Caki2 (cell line): Measurements from ENCODE around the gene CNTNAP2. TPM values are rescaled to one million over a fixed set of nuclear protein-coding genes. Genes with fewer than 3 reads are reported as not detected.
"Not testable (repeated sequence)": the region's sequence is repeated elsewhere in the genome, so short reads cannot be mapped to it uniquely, and the experiment has no call there.

Source experiments
- DNase-seq: peaks from one replicate; pipeline ENCODE4 v3.0.0-alpha.2; 2015; ENCODE audit warnings: low read depth
- in situ Hi-C: cut with HindIII; loops from 2 replicates; pipeline ENCODE4 v1.10.0; 2016; ENCODE audit warnings: low sequenced_read_pairs, low pct_unique_long_range_greater_than_20kb, mixed read lengths
- total RNA-seq: library from RNA; depleted of rRNA; stranded (reverse); fragments of >200 nt; shearing (Covaris generic); gene quantifications from 2 replicates; pipeline ENCODE4 v1.2.3, GENCODE V29; 2014; ENCODE audit warnings: low replicate concordance

Gene CNTNAP2
- total RNA-seq, 1 experiment from 2014 or later = not detected

- no peak for DNase-seq
- in situ Hi-C loops = no loop called here
Observed at GRCh38 chr7:148056406-148056805, 1939.8 kb downstream of the CNTNAP2 start.

- in situ Hi-C loops = no loop called here
- DNase-seq = no peak
Observed at GRCh38 chr7:148058092-148058491, 1941.5 kb downstream of the CNTNAP2 start.

- in situ Hi-C loops = no loop called here
- DNase-seq = no peak
Observed at GRCh38 chr7:148058753-148059152, 1942.2 kb downstream of the CNTNAP2 start.

GRCh38 chr7:148060724-148061123 is 1944.1 kb downstream of the CNTNAP2 start:
- in situ Hi-C loops = no loop called here

GRCh38 chr7:148078111-148078510 is 1961.5 kb downstream of the CNTNAP2 start:
- DNase-seq, in situ Hi-C loops: not testable (repeated sequence)

More at GRCh38 chr7:148060724-148061123, 1944.1 kb downstream of the CNTNAP2 start:
- DNase-seq = no peak

GRCh38 chr7:148079206-148080080 is 1962.8 kb downstream of the CNTNAP2 start:
- DNase-seq = no peak
- in situ Hi-C loops = no loop called here

GRCh38 chr7:148083448-148083847 is 1966.8 kb downstream of the CNTNAP2 start:
- in situ Hi-C loops = no loop called here
- DNase-seq = no peak

- DNase-seq = peak; percentile 35
- in situ Hi-C loops = no loop called here
Observed at GRCh38 chr7:148084138-148084537, 1967.5 kb downstream of the CNTNAP2 start.

GRCh38 chr7:148091882-148092281 is 1975.3 kb downstream of the CNTNAP2 start:
- no peak for DNase-seq
- in situ Hi-C loops = no loop called here

- no peak for DNase-seq
- in situ Hi-C loops = no loop called here
Observed at GRCh38 chr7:148093375-148094166, 1977.0 kb downstream of the CNTNAP2 start.

- in situ Hi-C loops = no loop called here
- DNase-seq = no peak
Observed at GRCh38 chr7:148095066-148095465, 1978.5 kb downstream of the CNTNAP2 start.

GRCh38 chr7:148104136-148104716 is 1987.6 kb downstream of the CNTNAP2 start:
- no peak for DNase-seq
- in situ Hi-C loops = no loop called here

GRCh38 chr7:148104924-148105323 is 1988.3 kb downstream of the CNTNAP2 start:
- in situ Hi-C loops = no loop called here

GRCh38 chr7:148105853-148106252 is 1989.3 kb downstream of the CNTNAP2 start:
- in situ Hi-C loops = no loop called here
- DNase-seq = no peak

More at GRCh38 chr7:148104924-148105323, 1988.3 kb downstream of the CNTNAP2 start:
- no peak for DNase-seq

- DNase-seq = no peak
- in situ Hi-C loops = no loop called here
Observed at GRCh38 chr7:148107443-148108127, 1991.0 kb downstream of the CNTNAP2 start.

- in situ Hi-C loops = no loop called here
- DNase-seq = peak; percentile 57
Observed at GRCh38 chr7:148108381-148108780, 1991.8 kb downstream of the CNTNAP2 start.

GRCh38 chr7:148110097-148110868 is 1993.7 kb downstream of the CNTNAP2 start:
- peak; percentile 53 for DNase-seq
- in situ Hi-C loops = no loop called here

GRCh38 chr7:148114804-148115203 is 1998.2 kb downstream of the CNTNAP2 start:
- no peak for DNase-seq
- in situ Hi-C loops = no loop called here
